AG09319 (cell line): ENCODE measurements around the gene SFTPD.

Source experiments
- DNase-seq: peaks from one replicate; pipeline ENCODE4 v3.0.0-alpha.2; 2010; ENCODE audit warnings: low read depth; ENCODE audit errors: extremely low read depth
- CTCF ChIP-seq: IDR thresholded peaks from 2 replicates; pipeline ENCODE4 v1.5.1; 2011; ENCODE audit warnings: low read depth, mild to moderate bottlenecking, inconsistent platforms, low read length, moderate library complexity

The SFTPD gene

DNA sequence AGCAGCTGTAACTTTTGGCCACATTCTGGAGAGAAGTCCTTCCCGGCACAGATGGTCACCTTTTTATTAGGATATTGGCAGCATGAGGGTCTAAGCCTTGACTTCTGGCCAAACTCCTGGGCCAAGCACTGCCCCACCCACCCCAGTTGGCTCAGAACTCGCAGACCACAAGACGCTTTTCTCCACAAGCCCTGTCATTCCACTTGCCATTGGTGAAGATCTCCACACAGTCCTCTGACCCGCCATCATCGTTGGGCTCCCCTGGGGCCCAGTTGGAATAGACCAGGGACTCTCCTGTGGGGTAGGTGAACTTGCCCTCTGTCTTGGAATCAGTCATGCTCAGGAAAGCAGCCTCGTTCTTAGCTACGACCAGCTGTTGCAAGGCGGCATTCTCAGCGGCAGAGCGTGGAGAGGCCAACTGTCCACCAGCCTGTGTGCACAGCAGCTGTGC lies 11.2 kb downstream of the SFTPD start:
- DNase-seq = no peak
- no peak for TF ChIP-seq CTCF

DNA sequence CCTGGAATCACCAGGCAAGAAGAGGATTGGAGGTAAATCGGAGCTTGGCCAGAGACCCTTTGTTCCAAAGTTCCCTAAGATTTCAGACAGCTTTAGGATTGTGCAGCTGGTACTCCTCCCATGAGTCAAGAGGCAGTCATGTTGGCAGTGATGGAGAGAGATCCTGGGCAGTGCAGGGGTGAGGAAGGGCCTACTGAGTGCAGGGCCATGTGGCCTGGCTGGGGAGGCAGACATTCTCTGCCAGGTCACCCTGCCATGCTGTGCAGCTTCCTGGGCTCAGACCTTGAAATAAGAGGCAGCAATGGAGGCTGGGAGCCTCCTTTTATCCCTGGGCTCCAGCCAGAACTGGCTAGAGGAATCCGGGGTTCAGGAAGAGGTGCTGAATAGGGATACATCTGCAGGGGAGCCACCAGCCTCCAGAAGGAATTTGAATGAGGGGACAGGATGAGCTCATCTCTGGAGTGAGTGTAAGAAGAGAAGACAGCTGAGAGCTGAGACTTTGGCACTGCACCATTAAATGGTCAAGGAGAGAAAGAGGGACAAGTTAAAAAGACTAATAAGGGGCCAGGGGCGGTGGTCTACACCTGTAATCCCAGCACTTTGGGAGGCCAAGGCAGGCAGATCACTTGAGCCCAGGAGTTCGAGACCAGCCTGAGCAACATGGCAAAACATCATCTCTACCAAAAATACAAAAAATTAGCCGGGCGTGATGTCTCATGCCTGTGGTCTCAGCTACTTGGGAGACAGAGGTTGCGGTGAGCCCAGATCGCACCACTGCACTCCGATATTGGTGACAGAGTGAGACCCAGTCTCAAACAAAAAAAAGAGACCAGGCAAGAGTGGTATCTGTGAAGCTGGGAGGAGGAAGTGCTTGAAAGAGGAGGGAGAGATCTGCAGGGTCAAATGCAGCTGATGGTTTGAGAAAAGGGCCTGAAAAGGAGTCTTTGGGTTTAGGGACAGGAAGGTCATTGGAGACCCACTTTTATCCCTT lies 12.0 kb downstream of the SFTPD start:
- DNase-seq = no peak
- TF ChIP-seq CTCF = no peak

DNA sequence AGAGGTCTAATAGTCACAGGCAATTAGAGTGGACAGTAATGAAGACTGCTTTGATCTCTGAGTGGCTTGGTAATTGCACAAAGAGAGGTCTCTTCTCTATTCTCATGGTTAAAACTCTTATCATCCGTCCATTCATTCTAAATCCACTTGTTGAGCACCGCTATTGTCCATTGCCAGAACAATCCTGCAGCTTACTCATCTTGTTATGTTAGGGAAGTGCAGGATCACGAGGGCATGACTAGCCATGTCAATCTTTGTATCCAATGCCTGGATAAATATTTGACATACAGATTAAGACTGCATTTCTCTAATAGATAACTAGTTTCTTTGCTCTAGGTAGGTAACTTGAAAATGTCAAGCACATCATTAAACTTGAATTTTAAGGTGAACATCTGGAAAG lies 14.9 kb downstream of the SFTPD start:
- no peak for DNase-seq
- no peak for TF ChIP-seq CTCF

- DNase-seq = no peak
- no peak for TF ChIP-seq CTCF
Measured at GRCh38 chr10:79932841-79933379, 16.0 kb downstream of the SFTPD start.

GRCh38 chr10:79932307-79932706 lies 16.6 kb downstream of the SFTPD start:
- TF ChIP-seq CTCF = no peak
- DNase-seq = no peak

DNA sequence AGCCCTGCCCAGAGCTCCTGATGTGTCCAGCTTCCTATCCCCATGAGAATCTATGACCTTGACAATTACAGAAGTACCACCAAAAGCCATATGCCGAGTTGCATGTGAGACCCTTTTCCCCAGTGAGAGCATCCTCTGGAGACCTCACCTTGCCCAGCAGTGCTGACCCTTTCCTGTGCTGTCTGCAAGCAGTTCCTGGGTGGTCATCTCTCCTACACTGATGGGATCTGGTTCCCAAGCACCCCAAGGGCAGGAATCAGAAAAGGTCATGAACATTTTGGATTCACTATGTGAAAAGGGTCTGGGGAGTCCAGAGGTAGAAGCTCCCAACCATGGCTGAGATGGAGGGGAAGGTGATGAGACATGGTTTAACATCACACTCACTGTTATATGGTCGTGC lies 18.2 kb downstream of the SFTPD start:
- no peak for DNase-seq
- no peak for TF ChIP-seq CTCF

- no peak for DNase-seq
- no peak for TF ChIP-seq CTCF
Measured at GRCh38 chr10:79930267-79930666, 18.6 kb downstream of the SFTPD start.
